CD4-positive, alpha-beta T cell treated with Interleukin-1 beta for 1 hour (primary cell): ENCODE measurements around the gene PHLDA3.
A peak's percentile ranks its signal among the peaks of the same experiment; 100 is the strongest.

ENCODE experiments used
- DNase-seq, 2 donors: peaks; one replicate each; pipeline ENCODE4 v3.0.0-alpha.2; 2020 to 2022

Gene PHLDA3

GRCh38 chr1:201461645-201462441 lies 7.1 kb downstream of the PHLDA3 start:
- no peak for DNase-seq

- DNase-seq = no peak
Measured at GRCh38 chr1:201460814-201461644, 8.0 kb downstream of the PHLDA3 start.

- no peak for DNase-seq
Measured at GRCh38 chr1:201459775-201460174, 9.2 kb downstream of the PHLDA3 start.

- no peak for DNase-seq
Measured at GRCh38 chr1:201459052-201459451, 9.9 kb downstream of the PHLDA3 start.

GRCh38 chr1:201457508-201457960 lies 11.5 kb downstream of the PHLDA3 start:
- DNase-seq = no peak

- DNase-seq = no peak
Measured at GRCh38 chr1:201456499-201457309, 12.3 kb downstream of the PHLDA3 start.

GRCh38 chr1:201455098-201455497 lies 13.9 kb downstream of the PHLDA3 start:
- DNase-seq = no peak

- no peak for DNase-seq
Measured at GRCh38 chr1:201454608-201455007, 14.4 kb downstream of the PHLDA3 start.

- no peak for DNase-seq
Measured at GRCh38 chr1:201452866-201453265, 16.1 kb downstream of the PHLDA3 start.

- no peak for DNase-seq
Measured at GRCh38 chr1:201450721-201451291, 18.2 kb downstream of the PHLDA3 start.

GRCh38 chr1:201448990-201449389 lies 20.0 kb downstream of the PHLDA3 start:
- no peak for DNase-seq

GRCh38 chr1:201447903-201448871 lies 20.8 kb downstream of the PHLDA3 start:
- peak; percentile 48 to 54 for DNase-seq

- no peak for DNase-seq
Measured at GRCh38 chr1:201445310-201445709, 23.7 kb downstream of the PHLDA3 start.

- no peak for DNase-seq
Measured at GRCh38 chr1:201444792-201445191, 24.2 kb downstream of the PHLDA3 start.

GRCh38 chr1:201443747-201444146 lies 25.2 kb downstream of the PHLDA3 start:
- DNase-seq = no peak

- no peak for DNase-seq
Measured at GRCh38 chr1:201436969-201437368, 32.0 kb downstream of the PHLDA3 start.

GRCh38 chr1:201436393-201436792 lies 32.6 kb downstream of the PHLDA3 start:
- DNase-seq = no peak

GRCh38 chr1:201434266-201434665 lies 34.7 kb downstream of the PHLDA3 start:
- no peak for DNase-seq

- DNase-seq = no peak
Measured at GRCh38 chr1:201433609-201434008, 35.4 kb downstream of the PHLDA3 start.

GRCh38 chr1:201430776-201431175 lies 38.2 kb downstream of the PHLDA3 start:
- no peak for DNase-seq

- DNase-seq = no peak
Measured at GRCh38 chr1:201429736-201430501, 39.1 kb downstream of the PHLDA3 start.
